Right kidney (tissue), 1 donor: Measurements from ENCODE around the gene DOCK3.
"Not testable (repeated sequence)": the region's sequence is repeated elsewhere in the genome, so short reads cannot be mapped to it uniquely, and the experiment has no call there.

Experiments
- DNase-seq: peaks from one replicate; pipeline ENCODE4 v3.0.0-alpha.2; 2016

Gene DOCK3

DNA sequence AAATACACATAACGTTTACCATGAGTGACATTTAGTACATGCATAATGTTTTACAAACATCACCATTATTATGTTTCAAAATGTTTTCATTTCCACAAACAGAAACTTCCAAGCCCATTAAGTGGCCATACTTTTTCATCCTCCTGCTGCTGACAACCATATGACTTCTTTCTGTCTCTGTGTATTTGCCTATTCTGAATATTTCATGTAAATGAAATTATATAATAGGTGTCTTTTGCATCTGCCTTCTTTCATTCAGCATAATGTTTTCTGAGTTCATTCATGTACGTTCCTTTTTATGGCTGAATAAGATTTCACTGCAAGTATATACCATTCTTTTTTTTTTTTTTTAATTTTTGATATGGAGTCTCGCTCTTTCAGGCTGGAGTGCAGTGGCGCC lies 209.0 kb downstream of the DOCK3 start:
- no peak for DNase-seq

DNA sequence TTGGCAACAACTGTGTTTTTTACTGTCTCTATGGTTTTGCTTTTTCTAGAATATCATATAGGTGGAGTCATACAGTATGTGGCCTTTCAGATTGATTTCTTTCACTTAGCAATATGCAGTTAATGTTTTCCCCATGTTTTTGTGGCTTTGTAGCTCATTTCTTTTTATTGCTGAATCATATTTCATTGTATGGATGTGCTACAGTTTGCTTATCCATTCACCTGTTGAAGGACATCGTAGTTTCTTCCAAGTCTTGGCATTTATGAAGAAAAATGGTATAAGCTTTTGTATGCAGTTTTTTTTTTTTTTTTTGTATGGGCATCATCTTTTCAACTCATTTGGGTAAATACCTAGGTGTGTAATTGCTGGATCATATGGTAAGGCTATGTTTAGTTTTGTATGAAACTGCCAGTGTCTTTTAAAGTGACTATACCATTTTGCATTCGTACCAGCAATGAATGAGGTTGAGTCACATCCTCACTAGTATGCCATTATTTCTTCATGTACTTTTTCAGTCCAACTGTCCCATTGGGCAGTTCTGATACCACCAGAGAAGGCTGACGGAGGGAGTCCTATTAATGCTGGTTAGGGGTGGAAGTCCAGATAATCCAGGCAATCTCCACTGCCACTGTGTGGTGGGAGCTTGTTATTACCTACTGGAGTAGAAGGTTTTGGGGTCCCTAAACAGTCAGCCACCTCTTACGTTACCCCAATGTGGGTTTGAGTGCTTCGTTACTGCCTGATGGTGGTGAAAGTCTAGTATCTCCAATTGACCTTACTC lies 210.5 kb downstream of the DOCK3 start:
- DNase-seq, result no peak

DNA sequence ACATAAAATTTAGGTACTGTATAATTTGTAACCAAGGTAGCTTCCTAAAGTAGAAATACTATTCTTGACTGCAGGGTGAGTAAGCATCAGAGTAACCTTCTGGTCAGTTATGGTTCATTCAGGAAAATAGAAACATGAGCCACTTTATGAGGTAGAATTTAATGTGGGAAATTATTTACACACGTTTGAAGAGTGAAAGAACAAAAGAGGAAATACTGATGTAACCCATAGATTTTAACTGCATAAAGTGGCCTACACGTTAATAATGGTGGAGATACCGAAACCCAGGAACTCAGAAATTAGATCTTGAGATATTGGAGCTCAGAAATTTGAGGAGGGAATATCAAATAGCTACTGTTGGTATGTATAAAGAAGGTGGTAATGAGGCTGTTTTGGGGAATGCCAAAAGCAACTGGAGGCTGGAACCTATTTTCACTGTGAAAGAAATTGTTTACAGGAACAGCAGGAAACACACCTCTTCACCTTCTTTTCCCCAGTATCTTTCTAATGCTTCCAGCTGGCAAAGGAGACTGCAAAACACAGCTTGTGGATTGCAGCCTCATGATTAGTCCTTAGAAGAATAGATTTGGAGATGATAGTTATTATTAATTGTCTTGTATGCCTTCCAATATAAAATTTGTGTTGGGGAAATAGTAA lies 216.1 kb downstream of the DOCK3 start:
- no peak for DNase-seq

DNA sequence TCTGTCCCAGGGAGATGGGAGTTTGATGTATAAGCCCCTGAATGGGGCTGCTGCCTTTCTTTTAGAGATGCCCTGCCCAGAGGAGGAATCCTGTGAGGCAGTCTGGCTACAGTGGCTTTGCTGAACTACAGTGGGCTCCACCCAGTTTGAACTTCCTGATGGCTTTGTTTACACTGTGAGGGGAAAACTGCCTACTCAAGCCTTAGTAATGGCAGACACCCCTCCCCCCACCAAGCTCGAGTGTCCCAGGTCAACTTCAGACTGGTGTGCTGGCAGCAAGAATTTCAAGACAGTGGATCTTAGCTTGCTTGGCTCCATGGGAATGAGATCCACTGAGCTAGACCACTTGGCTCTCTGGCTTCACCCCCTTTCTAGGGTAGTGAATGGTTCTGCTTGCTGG lies 226.4 kb downstream of the DOCK3 start:
- DNase-seq, result not testable (repeated sequence)

DNA sequence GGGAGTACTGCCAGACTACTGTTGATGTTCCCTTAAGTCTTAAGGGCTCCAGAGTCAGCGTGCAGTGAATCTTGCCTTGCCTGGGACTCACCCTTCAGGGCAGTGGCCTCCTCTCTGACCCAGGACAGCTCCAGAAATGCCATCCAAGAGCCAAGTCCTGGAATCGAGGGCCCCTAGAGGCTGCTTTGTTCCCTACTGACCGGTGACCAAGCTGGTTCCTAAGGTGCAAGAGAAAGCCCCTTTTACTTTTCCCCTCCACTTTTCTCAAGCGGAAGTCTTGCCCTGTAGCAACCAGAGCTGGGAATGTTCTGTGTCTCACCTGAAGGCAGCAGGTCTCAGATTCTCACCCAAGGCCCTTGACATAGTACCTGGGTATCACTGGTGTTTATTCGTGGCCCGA lies 238.0 kb downstream of the DOCK3 start:
- DNase-seq, result no peak

DNA sequence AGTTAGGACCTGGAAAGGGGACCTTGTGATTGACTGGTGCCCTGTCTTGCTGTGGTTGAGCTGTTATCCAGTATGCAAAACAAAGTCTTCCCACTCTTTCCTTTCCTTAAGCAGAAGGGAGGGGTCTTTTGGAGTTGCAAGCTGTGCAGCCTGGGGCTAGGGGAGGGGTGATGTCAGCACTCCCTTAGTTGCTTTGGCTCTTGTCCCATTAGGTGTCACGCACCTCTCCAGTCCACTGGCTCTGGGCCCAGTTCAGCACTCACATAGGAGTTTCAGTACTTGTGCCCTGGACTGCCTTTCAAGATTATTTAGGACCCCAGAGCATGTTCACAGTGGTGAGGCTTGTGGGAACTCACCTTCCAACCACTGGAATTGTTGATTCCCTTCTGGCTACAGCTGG lies 238.5 kb downstream of the DOCK3 start:
- DNase-seq, result no peak

DNA sequence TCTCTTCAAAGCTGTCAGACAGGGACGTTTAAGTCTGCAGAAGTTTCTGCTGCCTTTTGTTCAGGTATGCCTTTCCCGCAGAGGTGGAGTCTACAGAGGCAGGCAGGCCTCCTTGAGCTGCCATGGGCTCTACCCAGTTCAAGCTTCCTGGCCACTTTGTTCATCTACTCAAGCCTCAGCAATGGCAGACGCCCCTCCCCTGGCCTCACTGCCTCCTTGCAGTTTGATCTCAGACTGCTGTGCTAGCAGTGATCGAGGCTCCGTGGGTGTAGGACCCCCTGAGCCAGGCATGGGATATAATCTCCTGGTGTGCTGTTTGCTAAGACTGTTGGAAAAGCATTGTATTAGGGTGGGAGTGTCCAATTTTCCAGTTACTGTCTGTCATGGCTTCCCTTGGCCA lies 247.3 kb downstream of the DOCK3 start:
- DNase-seq, result not testable (repeated sequence)

DNA sequence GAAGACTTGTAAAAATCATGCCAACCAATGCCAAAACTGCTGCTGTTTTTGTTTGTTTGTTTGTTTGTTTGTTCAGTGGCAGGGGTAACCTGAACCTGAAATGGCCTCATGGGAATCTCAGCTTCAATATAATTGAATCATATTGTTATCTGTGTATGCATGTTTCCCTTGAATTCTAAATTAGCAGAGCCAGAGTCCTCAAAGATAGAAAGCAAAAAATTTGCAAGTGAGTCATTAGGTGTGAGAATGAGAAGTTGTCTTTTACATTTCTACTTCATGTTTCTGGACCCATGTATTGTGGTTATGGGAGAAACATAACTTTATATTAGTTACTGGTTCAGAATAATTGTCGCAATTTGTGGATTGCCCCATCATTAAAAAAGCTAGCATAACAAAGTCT lies 249.2 kb downstream of the DOCK3 start:
- no peak for DNase-seq

DNA sequence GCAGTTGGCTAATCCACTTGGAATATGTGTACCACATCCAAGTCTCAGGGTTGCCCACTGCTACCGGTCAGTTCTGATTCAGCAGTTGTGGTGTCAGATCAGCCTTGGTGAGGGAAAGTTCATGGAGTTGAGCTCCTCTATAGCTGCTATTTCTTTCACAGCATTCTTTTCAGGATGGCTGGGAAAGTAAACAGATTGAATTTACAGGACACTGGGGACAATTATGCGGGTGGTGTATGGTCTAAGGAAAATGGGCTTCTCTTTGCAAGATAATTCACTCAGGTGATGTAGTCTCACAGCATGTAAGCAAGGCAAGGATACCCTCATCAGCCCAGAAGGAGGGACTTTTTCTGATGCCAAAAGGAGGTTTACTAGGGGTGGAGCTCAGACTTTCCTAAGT lies 249.9 kb downstream of the DOCK3 start:
- DNase-seq, result no peak

DNA sequence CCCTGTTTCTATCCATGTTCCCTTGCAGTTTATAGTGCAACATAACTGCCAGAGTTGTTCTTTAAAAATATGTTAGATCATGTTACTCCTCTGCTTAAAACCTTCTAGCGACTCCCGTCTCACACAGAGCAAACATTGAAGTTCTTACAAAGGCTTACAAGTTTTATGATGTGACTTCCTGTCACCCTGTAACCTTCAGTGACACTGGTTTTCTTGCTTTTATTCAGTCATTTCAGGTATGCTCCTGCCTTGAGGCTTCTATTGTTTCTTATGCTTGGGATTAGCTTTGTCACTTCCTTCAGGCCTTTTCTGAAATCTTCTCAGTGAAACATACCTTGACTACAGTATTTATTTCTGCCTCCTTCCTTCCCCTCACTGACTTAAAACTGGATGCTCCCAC lies 252.1 kb downstream of the DOCK3 start:
- DNase-seq, result no peak

DNA sequence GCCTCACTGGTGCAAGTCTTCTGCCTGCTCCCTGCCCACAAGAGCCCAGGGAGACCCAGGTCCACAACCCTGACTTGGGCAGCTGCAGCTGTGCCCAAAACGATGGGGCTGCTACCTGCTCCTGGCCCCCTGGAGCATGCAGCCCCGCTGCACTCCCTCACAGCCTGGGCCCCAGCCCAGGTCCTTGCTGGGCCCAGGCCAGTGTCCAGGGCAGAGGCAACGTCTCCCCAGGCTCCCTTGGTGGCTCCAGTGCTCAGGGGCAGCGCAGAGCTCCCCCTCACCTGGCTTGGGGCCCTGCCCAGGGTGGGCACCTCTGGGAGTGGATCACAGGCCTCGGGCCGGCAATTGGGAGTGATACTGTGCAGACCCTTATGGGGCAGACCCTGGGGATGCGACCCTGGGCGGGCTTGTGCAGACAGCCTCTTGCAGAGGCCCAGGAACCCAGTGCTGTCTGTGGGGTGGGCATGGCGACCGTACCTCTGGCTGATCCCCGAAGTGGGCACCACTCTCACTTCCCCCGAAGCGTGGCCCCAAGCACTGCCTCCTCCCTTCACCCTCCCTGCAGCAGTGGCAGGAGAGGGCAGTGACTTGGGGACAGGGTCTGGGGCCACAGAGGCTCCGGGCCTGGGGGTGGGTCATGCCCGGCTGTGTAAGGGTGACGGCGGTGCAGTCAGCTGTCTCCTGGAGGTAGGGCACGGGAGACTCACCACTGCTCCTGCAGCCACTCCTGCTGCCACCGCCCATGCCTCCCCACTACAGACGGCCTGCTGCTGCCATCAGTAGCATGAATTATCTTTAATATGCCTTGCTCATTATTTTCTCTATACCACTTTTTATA lies 255.9 kb downstream of the DOCK3 start:
- no peak for DNase-seq

DNA sequence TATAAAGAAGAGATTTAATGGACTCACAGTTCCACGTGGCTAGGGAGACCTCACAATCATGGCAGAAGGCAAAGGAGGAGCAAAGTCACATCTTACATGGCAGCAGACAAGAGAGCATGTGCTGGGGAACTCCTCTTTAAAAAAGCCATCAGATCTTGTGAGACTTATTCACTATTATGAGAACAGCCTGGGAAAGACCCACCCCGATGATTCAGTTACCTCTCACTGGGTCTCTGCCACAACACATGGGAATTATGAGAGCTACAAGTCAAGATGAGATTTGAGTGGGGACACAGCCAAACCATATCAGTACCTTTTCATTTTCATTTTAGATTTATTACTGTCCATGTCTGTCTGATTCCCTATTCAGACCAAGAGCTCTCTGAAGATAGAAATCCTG lies 258.2 kb downstream of the DOCK3 start:
- not testable (repeated sequence) for DNase-seq

DNA sequence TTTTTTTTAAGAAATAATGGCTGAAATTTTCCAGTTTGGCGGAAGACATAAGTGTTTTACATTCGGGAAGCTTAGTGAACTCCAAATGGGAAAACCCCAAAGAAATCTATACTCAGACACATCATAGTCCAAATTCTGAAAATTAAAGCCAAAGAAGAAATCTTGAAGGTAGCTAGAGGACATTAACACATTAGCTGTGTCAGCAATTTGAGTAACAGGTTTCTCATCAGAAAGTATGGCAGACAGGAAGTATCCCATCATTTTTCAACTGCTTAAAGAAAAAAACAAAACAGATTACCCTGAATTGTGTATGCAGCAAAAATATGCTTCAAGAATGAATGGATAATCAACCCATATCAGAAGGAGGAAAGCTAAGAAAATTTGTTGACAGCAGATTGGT lies 261.7 kb downstream of the DOCK3 start:
- no peak for DNase-seq

DNA sequence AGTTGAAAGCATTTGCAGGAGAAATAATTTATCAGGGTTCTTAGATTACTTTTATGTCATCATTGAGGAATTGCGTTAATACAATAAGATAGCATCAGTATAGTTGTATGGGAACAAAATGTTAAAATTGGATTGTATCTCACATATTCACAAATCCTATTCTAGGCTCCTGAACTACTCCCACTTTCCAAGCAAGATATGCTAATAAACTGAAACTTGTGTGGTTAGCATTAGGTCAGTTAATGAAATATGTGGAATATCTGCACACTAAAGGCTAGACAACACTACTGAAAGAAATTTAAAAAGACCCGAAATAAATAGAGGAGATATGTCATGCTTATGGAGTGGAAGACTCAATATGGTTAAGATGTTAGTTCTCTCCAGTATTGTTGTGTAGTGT lies 272.7 kb downstream of the DOCK3 start:
- DNase-seq, result no peak

DNA sequence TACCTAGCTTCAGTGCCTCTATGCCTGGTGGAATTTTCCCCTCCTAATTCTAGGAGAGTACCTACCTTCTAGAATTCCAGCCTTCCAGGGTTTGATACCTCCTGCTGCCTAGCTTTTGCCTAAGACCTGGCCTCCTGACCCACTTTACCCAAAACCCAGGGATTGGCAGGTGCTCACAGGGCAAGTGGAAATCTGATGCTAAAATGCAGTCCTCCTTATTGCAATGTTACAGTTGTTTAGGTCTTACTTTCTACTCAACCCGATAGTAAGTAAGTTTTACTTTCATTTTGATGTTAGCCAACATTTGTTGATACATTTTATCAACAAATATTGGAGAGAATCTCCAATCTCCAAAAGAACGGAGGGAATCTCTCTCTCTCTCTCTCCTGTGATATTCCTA lies 275.9 kb downstream of the DOCK3 start:
- no peak for DNase-seq

DNA sequence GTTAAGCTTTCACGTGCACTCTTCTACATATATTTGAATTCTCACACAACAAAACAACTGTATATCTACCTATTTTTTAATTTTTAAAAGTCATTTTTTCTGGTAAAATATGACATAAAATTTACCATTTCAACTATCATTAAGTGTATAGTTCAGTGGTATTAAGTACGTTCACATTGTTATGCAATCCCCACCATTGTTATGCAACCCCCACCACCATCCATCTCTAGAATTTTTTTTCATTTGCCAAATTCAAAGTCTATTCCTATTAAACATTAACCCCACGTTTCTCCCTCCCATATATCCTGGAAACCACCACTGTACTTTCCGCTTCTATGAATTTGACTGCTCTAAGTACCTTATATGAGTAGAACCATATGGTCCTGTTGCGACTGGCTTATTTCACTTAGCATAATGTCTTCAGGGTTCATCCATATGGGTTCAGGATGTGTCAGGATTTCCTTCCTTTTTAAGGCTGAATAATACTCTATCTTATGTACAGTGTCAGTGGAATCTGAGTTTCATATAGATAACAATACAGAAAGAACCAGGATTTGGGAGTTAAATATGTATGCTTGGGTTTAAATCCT lies 279.2 kb downstream of the DOCK3 start:
- no peak for DNase-seq

DNA sequence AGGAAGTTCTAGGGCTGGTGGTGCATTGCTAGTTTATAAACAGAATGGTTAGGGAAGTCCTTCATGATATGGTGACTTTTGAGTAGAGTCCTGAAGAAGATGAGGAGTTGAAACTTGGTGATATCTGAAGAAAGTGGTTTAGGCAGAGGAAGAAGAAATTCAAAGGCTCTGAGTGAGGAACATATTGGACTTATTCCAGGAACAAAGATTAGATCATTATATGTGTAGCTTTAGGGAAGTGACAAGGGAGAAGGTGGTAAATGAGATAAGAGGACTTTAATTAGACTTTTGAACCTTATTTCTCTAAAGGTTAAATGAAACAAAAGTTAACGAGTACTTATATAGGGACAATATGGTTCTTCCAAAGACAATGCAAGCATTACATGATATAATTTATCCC lies 286.7 kb downstream of the DOCK3 start:
- DNase-seq, result no peak

DNA sequence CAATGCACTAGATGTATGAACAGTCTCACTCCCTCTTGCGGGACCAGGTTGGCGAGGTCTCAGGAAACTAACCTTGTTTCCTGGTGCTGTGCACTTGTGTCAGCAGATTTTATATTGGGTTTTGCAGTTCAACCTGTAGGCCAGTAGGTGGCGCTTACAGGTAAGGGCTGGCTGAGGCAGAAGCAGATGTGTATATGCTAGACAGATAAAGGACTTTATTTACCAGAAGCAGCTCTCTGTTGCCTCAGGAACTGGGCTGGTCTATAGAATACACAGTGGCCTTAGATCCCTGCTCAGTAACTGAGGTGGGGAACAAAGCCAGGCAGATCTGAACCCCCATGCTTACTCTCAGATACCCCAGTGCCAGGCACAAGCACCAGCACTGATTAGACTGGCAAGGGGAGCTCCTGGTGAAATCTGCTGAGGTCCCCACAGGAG lies 296.8 kb downstream of the DOCK3 start:
- peak; percentile 21 for DNase-seq

DNA sequence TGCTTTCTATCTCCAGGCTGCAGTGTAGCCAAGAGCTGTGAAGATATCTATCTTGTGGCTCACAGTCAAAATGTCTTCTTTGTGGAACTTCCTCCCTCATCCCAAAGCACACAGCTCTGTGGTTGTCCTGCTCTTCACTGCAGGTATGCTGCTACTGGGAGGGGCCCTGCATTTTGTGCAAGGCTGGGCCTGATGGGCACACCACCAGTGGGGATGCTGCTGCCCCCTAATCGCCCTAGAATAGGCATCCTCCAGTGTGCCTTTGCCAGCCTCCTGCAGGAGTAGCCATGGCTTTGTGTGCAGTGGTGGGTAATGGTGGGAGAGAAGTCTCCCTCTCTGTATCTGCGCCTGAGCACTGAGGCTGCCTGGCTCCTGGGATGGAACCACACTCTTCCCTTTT lies 297.3 kb downstream of the DOCK3 start:
- no peak for DNase-seq

DNA sequence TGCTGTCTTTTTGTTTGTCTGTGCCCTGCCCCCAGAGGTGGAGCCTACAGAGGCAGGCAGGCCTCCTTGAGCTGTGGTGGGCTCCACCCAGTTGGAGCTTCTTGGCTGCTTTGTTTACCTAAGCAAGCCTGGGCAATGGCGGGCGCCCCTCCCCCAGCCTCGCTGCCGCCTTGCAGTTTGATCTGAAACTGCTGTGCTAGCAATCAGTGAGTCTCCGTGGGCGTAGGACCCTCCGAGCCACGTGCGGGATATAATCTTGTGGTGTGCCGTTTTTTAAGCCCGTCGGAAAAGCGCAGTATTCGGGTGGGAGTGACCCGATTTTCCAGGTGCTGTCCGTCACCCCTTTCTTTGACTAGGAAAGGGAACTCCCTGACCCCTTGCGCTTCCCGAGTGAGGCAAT lies 303.9 kb downstream of the DOCK3 start:
- not testable (repeated sequence) for DNase-seq

DNA sequence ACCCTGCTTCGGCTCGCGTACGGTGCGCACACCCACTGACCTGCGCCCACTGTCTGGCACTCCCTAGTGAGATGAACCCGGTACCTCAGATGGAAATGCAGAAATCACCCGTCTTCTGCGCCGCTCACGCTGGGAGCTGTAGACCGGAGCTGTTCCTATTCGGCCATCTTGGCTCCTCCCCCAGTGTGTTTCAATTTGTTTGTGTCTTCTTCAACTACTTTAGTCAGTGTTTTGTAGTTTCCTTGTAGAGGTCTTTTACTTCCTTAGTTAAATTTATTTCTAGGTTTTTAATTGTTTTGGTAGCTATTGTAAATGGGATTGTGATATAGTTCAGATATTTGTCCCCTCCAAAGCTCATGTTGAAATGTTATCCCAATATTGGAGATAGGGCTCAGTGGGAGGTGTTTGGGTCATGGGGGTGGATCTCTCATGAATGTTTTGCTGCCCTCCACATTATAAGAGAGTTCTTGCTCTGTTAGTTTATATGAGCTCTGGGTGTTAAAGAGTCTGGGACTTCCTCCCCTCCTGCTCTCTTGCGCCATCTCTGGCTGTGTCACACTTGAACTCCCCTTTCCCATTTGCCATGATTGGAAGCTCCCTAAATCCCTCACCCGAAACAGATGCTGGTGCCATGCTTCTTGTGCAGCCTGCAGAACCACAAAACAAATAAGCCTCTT lies 304.4 kb downstream of the DOCK3 start:
- DNase-seq, result no peak
